ENCODE data around the gene MYRFL. TPM values are rescaled to one million over a fixed set of nuclear protein-coding genes. Genes with fewer than 3 reads are reported as not detected.

Gene MYRFL
- total RNA-seq, 1 experiment from 2014 or later = 1.3 TPM

- no peak for DNase-seq (ENCODE audit: low spot score)
- no peaks in the 10 kb centered on the region for H3K36me3 Mint-ChIP-seq
- H3K27ac Mint-ChIP-seq = no peak overlapping the region
- ChIA-PET POLR2A (interaction anchor here (0.7 kb wide), 1 partner anchor 26 kb away, joined by 4 read pairs; no protein-coding TSS in a partner anchor), CTCF (interaction anchor here (2.1 kb wide), 1 partner anchor 98 kb away, joined by 7 read pairs; no protein-coding TSS in a partner anchor)
- H3K4me3 Mint-ChIP-seq = no peak overlapping the region
- peaks cover 8% of the 10 kb centered on the region; the same call in 1 of the 2 replicates for H3K4me1 Mint-ChIP-seq
- TF ChIP-seq NFYB (CRISPR knock-in tag; conservative IDR thresholded peaks at IDR 0.05; ENCODE audit: low read depth) = no peak
- TF ChIP-seq SMAD3 (CRISPR knock-in tag; IDR thresholded peaks at IDR 0.05; ENCODE audit: borderline replicate concordance) = no peak
- no peak for TF ChIP-seq NR2C2 (CRISPR knock-in tag; IDR thresholded peaks at IDR 0.05)
- TF ChIP-seq, protein P1, sequence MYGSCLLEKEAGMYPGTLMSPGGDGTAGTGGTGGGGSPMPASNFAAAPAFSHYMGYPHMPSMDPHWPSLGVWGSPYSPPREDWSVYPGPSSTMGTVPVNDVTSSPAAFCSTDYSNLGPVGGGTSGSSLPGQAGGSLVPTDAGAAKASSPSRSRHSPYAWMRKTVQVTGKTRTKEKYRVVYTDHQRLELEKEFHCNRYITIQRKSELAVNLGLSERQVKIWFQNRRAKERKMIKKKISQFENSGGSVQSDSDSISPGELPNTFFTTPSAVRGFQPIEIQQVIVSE (CRISPR knock-in tag; IDR thresholded peaks at IDR 0.05; ENCODE audit: borderline replicate concordance) = no peak
- no peak for TF ChIP-seq FOXP1 (CRISPR knock-in tag; IDR thresholded peaks at IDR 0.05; ENCODE audit: borderline replicate concordance)
- TF ChIP-seq, protein P2, sequence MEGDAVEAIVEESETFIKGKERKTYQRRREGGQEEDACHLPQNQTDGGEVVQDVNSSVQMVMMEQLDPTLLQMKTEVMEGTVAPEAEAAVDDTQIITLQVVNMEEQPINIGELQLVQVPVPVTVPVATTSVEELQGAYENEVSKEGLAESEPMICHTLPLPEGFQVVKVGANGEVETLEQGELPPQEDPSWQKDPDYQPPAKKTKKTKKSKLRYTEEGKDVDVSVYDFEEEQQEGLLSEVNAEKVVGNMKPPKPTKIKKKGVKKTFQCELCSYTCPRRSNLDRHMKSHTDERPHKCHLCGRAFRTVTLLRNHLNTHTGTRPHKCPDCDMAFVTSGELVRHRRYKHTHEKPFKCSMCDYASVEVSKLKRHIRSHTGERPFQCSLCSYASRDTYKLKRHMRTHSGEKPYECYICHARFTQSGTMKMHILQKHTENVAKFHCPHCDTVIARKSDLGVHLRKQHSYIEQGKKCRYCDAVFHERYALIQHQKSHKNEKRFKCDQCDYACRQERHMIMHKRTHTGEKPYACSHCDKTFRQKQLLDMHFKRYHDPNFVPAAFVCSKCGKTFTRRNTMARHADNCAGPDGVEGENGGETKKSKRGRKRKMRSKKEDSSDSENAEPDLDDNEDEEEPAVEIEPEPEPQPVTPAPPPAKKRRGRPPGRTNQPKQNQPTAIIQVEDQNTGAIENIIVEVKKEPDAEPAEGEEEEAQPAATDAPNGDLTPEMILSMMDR (IDR thresholded peaks at IDR 0.05) = no peak
- no peak for TF ChIP-seq ZNF232 (CRISPR knock-in tag; IDR thresholded peaks at IDR 0.05)
- TF ChIP-seq ZNF263 (CRISPR knock-in tag; IDR thresholded peaks at IDR 0.05; ENCODE audit: low read depth) = no peak
- no peak for TF ChIP-seq MLX (CRISPR knock-in tag; IDR thresholded peaks at IDR 0.05)
- TF ChIP-seq HMGA2 (CRISPR knock-in tag; IDR thresholded peaks at IDR 0.05) = no peak
- no peak for TF ChIP-seq ZNF138 (CRISPR knock-in tag; conservative IDR thresholded peaks at IDR 0.05)
- TF ChIP-seq, protein P3, sequence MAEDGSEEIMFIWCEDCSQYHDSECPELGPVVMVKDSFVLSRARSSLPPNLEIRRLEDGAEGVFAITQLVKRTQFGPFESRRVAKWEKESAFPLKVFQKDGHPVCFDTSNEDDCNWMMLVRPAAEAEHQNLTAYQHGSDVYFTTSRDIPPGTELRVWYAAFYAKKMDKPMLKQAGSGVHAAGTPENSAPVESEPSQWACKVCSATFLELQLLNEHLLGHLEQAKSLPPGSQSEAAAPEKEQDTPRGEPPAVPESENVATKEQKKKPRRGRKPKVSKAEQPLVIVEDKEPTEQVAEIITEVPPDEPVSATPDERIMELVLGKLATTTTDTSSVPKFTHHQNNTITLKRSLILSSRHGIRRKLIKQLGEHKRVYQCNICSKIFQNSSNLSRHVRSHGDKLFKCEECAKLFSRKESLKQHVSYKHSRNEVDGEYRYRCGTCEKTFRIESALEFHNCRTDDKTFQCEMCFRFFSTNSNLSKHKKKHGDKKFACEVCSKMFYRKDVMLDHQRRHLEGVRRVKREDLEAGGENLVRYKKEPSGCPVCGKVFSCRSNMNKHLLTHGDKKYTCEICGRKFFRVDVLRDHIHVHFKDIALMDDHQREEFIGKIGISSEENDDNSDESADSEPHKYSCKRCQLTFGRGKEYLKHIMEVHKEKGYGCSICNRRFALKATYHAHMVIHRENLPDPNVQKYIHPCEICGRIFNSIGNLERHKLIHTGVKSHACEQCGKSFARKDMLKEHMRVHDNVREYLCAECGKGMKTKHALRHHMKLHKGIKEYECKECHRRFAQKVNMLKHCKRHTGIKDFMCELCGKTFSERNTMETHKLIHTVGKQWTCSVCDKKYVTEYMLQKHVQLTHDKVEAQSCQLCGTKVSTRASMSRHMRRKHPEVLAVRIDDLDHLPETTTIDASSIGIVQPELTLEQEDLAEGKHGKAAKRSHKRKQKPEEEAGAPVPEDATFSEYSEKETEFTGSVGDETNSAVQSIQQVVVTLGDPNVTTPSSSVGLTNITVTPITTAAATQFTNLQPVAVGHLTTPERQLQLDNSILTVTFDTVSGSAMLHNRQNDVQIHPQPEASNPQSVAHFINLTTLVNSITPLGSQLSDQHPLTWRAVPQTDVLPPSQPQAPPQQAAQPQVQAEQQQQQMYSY (CRISPR knock-in tag; IDR thresholded peaks at IDR 0.05) = no peak
- TF ChIP-seq, protein P4, sequence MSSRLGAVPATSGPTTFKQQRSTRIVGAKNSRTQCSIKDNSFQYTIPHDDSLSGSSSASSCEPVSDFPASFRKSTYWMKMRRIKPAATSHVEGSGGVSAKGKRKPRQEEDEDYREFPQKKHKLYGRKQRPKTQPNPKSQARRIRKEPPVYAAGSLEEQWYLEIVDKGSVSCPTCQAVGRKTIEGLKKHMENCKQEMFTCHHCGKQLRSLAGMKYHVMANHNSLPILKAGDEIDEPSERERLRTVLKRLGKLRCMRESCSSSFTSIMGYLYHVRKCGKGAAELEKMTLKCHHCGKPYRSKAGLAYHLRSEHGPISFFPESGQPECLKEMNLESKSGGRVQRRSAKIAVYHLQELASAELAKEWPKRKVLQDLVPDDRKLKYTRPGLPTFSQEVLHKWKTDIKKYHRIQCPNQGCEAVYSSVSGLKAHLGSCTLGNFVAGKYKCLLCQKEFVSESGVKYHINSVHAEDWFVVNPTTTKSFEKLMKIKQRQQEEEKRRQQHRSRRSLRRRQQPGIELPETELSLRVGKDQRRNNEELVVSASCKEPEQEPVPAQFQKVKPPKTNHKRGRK (CRISPR knock-in tag; IDR thresholded peaks at IDR 0.05; ENCODE audit: borderline replicate concordance) = no peak
- TF ChIP-seq ZNF416 (CRISPR knock-in tag; IDR thresholded peaks at IDR 0.05) = no peak
- no peak for TF ChIP-seq RORB (CRISPR knock-in tag; IDR thresholded peaks at IDR 0.05)
- no peak for TF ChIP-seq ATF6 (CRISPR knock-in tag; IDR thresholded peaks at IDR 0.05)
- TF ChIP-seq TCF7 (CRISPR knock-in tag; IDR thresholded peaks at IDR 0.05; ENCODE audit: low read depth) = no peak
- TF ChIP-seq, protein P5, sequence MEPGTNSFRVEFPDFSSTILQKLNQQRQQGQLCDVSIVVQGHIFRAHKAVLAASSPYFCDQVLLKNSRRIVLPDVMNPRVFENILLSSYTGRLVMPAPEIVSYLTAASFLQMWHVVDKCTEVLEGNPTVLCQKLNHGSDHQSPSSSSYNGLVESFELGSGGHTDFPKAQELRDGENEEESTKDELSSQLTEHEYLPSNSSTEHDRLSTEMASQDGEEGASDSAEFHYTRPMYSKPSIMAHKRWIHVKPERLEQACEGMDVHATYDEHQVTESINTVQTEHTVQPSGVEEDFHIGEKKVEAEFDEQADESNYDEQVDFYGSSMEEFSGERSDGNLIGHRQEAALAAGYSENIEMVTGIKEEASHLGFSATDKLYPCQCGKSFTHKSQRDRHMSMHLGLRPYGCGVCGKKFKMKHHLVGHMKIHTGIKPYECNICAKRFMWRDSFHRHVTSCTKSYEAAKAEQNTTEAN (CRISPR knock-in tag; IDR thresholded peaks at IDR 0.05) = no peak
- no peaks in the 10 kb centered on the region for H3K27me3 Mint-ChIP-seq (ENCODE audit: low read depth)
- no peaks in the 10 kb centered on the region for H3K9me3 Mint-ChIP-seq
- no peak for ATAC-seq
Observed at GRCh38 chr12:69998922-69999321, 173.9 kb downstream of the MYRFL start.

Data from WTC11 (cell line).